GM18519 (cell line): ENCODE data around the gene GPR87.

Experiments
- ATAC-seq: cut with Tn5 transposase; IDR thresholded peaks from one replicate; pipeline ENCODE4 v1.9.1; 2021; ENCODE audit warnings: mild to moderate bottlenecking, moderate library complexity; ENCODE audit not compliant: unreplicated experiment, low FRiP score

GPR87 gene

DNA sequence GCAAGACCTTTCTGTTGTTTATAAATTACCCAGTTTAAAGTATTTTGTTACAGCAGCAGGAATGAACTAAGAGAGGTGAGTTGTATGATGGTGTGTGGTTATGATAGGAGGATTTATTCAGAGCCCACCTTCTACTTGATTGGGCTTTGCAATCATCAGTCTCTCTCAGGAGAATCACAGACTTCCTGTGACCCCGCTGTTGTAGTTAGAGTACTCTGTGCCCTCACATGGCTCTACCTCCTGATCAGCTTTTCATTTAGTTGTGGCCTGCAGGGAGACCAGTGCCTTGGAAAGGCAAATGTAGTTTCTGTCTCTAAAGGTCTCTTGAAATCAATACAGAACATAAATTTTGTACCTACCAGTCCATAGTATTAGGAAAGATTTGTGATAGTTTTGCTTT is 30.7 kb downstream of the GPR87 start:
- no peak for ATAC-seq

DNA sequence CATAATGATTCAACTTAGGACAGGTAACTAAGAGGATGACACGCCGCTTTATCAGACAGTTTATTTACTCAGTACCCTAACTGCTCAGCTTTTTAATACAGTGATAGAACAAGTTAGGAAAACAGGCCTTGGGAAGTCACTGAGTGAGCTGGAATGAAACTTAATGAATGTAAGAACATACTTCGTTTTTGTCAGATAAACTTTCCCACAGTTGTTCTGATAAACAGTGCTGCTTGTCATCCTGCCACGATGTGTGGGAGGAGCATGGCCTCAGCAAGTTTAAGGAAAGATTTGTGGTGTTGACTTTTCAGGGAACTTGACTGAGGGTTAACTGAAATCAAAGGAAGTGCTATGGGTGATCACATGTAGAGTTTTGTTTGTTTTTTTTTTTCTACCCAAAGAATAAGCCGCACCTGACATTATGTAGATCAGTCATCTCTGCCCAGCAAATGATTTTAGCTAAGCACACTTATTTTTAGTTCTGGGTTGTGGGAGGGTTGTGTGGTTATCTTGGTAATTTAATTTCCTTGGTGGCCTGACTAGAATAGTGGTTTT is 32.6 kb downstream of the GPR87 start:
- no peak for ATAC-seq

DNA sequence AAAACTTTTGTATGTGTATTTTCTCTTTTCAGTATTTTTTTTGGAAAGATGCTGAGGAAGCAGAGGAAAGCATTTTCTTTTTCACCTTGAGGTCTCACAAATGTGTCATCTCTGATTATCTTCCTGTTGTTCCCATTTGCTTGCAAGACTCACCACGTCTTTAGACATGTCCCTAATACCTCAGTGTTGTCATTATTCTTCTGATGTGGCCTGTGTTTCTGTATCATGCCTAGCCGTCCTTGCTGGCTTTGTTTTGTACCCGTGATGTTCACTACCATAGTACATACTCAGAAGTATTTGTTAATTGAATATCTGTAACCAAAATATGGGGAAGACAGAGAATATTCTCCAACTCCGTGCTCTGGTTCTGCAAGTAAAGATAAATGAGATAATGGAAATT is 33.2 kb downstream of the GPR87 start:
- ATAC-seq: no peak

DNA sequence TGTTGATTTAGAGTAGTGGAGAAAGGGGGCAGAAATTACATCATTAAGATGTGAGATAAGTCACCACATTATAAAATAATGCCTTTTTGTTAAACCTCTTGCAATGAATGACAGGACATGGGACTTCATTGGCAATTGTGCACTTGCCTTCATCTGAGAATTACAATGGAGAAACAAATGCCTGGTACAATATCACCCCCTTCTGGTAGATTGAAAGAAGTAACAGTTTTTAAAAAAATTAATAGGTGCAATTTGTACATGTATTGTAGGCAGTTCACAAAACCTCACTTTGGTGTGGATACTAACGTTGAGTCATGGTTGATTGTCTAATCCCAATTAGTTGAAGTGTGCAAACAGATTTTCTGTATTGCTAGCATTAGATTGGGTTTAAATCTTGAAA is 33.7 kb downstream of the GPR87 start:
- ATAC-seq: peak; percentile 50

DNA sequence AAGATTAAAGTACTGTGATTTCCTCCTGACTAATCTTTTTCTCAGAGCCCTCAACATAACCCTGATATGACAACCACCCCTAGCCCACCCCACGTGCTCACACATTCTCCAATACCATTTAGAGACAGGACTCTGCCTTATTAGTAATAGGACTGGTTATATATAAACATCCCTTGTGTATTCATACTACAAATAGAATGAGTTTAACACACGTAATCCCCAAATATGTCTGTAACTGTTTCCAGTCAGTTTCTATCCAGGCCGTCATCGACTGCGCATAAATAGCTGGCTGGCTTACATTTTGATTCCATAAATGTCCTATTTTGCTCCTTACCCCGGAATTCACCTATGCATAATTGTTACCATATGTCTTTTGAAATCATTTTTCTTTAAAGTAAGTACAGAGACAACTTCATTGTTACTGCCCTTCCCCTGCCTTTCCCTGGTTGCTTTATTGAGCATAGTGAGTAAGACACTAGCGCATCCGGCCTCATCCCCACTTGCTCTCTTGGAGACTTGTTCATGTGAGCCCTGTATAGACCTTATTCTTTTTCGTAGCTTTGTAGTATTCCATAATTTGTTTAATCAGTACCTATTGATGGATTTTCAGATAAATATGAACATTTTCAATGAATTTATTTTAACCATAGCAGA is 34.8 kb downstream of the GPR87 start:
- no peak for ATAC-seq

DNA sequence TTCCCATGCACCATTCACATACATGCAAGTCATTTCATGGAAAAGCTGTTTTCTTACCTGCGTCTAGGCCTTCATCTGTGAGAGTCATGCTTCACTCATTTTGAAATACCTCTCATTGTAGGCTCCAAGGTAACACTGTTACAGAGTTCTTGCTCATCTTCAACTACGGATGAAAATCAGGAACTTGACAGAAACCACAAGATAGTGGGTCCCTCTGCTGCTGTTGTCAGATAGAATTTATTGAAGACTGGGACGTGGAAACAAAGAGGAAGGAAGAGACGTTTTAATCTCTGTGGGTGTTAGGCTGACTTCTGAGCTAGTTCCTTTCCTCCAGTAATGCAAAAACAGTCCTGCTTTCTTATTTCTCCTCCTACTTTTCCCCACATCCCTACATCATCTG is 38.4 kb downstream of the GPR87 start, which contains the start of gene P2RY14:
P2RY14 (minus strand) TSS at position 313 of the 400 bp plus-strand sequence. CDS start 64,226 bp downstream, outside the sequence.
- no peak for ATAC-seq

DNA sequence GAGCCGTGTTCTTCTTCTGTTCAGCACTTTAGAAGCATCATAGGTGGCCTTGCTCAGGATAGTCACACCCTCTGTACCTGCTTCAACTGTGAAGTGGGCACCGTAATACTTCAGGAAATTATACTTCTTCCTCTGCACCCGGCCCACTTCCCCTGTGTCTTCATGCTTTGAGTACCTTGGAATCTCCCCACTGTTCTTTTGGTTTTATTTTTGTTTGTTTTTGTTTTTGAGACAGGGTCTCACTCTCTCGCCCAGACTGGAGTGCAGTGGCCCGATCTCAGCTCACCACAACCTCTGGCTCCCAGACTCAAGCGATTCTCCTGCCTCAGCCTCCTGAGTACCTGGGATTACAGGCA is 40.0 kb downstream of the GPR87 start:
- no peak for ATAC-seq

DNA sequence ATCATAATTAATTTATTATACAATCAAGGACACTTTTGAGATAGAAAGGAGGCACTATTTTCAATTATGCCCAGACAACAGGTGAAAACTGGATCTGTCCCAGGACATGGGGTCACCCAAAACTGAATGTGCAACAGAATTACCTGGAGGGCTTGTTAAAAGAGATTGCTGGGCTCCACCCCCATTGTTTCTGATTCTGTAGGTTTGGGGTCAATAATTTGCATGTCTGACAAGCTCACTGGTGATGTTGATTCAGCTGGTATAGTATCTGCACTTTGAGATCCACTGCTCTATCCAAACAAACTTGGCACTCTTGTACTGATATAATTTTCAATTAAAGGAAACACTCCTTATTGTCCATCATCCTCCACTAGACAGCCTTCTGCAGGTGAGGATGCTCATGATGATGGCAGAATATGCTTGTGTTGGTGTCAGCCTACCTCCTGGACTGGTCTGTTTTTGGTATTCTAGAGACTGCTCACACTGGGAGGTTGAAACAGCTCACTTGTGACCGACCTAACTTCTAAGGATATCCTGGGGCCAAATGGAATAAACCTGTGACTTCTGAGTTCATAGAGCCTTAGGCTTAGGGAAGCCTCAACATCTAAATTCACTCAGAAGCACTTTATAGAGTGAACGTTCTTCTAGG is 40.5 kb downstream of the GPR87 start:
- ATAC-seq: no peak

DNA sequence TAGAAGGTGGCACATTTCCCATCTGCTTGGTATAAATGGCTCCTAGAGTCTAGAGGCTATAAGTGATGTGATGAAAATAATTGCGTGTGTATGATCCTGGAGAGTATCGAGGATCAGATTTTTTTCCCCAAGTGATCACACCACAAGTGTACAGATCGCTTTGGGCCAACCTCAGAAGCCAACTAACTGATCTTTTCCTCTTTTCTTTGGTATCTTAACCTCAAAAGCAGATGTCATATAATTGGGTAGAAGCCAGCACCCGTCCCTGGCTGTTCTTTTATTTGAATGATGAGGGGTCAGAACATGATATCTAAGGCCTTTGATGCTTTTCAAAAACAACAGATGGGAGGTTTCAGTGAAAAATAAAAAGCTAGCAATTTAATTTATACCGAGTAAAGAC is 41.5 kb downstream of the GPR87 start:
- ATAC-seq: no peak

DNA sequence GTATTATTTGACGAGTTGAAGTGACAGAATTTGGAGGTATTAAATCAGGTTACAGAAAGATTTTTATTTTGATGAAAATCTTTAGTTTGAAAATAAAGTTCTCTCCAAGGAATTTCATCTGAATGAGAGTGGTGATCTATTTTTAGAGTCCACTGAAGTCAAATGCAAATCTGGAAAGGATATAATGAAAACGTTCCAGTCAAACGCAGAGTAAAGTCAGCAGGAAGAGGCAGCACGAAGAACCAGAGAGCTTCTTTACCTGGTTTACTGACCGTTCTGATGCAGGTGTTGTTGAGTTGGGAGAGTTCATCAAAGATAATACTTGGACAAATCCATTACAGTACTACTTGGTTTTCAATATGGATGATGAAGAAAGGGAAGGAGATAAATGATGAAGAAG is 47.0 kb downstream of the GPR87 start:
- ATAC-seq: no peak

DNA sequence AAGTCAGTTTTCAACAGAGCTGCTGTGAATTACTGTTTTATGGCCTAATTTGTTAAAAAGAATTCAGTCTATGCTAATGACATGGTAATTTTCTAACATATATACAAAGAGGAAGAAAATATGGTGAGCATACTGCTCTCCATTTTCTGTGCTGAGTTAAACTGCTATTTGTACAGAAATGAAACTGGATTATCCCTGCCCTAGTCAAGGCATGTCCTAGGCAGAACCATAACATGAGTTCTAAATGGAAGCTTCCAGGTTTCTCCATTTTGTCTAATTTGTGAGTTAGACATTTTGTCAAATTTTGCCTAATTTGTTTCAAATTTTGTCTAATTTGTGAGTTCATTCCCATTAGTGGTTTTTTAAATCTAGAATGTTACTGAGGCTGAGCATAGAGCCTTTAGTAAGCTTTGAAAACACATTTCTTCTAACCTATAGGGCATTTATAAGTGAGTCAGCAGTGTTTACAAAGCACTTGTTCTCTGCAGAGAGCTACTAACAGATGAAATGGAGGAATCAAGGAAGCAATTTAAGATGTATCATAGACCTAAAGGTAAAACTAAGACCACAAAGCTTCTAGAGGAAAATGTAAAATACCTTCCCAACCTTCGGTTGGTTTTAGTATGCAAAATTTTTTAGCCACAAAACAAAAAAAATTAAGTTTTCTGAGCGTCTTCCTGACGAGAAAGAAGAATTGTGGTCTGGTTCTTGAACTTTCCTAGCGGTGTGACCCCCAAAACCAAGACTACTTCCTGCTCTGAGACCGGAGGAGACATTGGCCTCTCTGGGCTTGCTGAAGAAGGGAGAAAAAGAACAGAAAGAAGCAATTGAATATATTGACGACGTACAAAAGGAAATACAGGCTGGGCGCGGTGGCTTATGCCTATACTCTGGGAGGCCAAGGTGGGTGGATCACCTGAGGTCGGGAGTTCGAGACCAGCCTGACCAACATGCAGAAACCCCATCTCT is 48.1 kb downstream of the GPR87 start:
- ATAC-seq: peak; percentile 37

DNA sequence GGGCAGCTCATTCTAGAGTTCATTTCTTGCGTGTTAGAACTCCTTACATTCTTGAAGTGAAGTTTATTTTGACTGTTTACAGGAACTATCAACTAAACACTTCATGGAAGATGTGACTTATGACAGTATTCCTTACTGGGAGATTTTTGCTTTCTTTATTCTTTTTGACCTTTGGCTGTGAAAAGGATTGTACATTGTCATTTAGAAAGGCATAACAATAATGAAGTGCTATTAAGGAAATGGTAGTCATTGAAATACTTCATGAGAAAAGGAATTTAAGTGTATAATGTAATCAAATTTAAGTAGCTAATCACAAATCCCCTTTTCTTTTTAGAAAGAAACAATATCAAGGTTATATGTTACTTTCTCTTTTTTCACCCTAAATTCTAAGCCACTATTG is 49.6 kb downstream of the GPR87 start:
- no peak for ATAC-seq

DNA sequence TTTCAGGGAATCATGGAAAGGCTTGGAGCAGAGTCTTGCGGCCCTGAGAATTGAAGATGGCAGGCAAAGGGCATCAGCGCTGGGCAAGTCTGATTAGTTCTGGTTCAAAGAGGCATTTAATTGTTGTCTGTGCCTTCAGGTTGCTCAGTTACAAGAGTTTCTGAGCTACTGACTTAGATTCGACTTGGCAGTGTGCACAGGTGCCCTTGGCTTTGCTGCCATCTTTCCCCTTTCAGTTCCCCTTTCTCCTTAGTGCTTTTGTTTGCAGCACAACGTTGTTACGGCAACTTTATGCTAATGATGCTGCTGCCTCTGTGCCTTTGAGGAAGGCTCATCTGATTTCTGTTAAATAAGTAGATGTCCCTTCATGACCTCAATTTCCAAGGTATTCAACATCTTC is 50.8 kb downstream of the GPR87 start:
- peak; percentile 94 for ATAC-seq

DNA sequence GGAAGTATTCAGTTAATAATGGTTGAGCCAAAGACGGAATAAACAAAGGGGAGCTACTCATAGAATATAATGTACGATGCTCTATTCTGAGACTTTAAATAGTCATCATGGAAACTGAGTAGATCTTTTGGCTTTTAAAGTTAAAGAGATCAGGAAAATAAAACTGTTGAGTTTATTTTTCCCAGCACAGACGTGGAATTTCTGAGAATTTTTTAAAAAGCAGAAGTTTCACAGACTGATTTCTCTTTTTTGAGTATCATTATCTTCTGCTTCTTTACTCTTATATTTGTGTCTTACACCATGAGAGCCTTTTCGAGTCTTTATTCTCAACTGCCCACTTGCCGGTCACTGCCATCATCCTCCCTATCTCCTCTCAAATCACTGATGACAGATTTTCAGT is 51.5 kb downstream of the GPR87 start:
- ATAC-seq: no peak

DNA sequence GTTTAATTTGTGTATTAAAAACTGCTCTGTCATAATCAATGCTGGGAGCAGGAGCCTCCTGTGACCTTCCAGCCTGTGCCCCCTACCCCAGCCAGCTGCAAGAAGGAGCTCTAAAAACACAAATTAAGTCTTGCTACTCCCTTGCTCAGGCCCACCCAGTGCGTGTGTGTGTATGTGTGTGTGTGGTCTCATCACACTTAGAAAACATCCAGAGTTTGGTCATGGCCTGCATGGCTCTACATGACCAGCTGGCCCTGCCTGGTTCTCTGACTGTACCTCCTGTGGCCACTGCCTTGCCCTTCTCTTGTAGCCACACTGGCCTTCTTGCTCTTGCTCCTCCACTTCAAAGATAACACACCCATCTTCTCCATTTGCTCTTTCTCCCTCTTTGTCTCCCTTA is 52.0 kb downstream of the GPR87 start:
- no peak for ATAC-seq

DNA sequence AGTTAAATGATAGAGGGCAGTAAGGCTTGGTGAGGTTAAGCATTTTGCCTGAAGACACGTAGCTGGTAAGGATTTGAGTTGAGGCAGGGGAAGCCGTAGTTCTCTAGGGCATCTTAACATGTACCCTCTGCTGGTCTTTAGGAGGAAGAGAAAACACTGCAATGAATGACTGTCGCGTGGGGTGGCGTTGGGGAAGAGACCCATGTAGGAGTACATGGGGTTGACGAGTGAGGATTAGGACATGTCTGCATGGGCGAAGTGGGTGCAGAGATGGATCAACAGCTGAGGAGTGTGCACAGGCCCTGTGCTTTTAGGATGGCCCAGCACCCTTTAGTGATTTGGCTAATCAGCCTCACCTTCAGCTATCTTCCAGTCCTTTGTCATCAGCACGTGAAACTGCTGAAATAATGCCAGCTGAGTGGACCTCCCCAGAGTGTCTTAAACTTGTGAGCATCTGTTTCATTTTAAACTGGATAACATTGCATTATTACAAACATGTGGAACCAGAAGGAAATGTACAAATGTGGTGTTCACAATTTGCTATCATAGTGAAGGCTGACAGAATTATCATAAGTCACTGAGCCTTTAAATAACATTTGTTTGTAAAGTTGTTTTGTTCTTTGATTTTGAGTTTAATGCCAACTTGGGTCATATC is 53.6 kb downstream of the GPR87 start:
- no peak for ATAC-seq

DNA sequence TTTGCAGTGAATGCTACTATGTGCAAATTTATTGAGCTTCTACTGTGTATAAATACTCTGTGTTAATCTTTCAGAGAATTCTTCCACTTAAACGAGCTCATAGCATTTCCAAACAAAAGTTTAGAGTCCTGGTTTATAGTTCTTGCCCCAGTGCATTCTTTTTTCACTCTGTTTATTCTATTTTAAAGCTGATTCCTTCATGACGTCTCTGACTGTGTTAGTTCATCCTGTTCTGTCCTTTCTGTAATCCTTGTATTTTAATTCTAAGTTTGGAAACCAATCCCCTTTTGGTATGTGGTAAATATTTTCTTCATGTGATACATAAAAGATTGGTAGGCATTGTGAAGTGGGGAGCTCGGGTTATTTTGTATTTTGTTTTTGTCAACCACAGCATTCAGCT is 57.0 kb downstream of the GPR87 start:
- no peak for ATAC-seq

DNA sequence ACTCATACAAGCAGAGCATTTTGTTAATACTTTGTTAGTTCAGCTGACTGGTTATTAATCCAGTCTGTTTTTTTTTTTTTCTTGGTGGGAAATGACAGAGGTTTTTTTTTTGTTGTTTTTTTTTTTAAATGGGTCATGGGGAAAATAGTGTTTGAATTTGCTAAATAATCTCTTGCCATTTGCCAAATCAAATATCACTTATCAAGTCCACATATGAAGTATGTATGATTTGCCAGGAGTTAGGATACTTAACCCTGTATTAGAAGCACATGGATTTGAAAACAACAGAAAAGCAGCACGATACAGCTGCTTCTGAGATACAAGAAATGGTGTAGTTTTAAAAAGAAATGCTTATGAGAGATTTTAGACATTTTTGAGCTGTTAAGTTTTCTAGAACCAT is 59.9 kb downstream of the GPR87 start:
- ATAC-seq: no peak

DNA sequence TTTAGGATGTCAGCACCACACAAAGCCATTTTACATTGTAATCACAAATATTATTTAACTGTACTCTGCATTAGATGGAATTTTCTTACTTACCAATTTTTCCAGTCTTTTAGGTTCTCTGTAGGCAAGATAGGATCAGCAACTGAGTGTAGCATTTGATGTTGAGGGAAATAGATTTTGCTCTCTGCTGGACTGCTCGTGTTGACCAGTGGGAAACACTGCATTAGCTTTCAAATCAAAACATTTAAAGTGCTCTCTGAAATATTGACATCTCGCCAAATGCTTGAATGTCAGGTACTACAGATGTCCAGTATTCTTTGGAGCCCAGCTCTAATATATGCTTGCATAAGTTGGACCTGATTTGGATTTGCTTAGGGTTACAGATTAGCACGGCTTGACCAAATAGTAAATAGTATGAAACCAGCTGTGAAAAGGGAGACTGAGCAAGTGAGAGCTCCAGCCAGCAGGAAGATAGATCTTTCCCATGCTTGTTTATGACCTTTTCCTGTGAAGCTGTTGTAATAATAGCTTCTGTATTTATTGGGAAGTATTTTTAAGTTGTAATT is 67.8 kb downstream of the GPR87 start:
- no peak for ATAC-seq
